Gastroesophageal sphincter (tissue), 4 donors: ENCODE results near the gene TXNRD1. TPM values are rescaled to one million over a fixed set of nuclear protein-coding genes. Genes with fewer than 3 reads are reported as not detected.

Source experiments
- ATAC-seq: fragments of 150-250 bp; one replicate; pipeline ENCODE4 v1.9.1; 2016; ENCODE audit warnings: mild to moderate bottlenecking, moderate library complexity
- H3K27ac ChIP-seq, 4 donors: fragments of 200-600 bp; sonication (generic) in 3 of 4; 1 replicate in 3 of 4; 2 replicates in 1 of 4; pipeline ENCODE4 v1.5.1; 2016 to 2019
- H3K27me3 ChIP-seq: fragments of 200-600 bp; sonication (generic); one replicate; pipeline ENCODE4 v1.5.1; 2019
- H3K36me3 ChIP-seq, 2 donors: fragments of 200-600 bp; sonication (generic); one replicate each; pipeline ENCODE4 v1.5.1; 2019; ENCODE audit warnings: control low read depth in 1 of 2
- H3K4me1 ChIP-seq, 3 donors: fragments of 200-600 bp; sonication (generic); 1 replicate in 2 of 3; 2 replicates in 1 of 3; pipeline ENCODE4 v1.5.1; 2016 to 2019; ENCODE audit warnings: control low read depth in 2 of 3
- H3K4me3 ChIP-seq, 2 donors: fragments of 200-600 bp; sonication (generic); one replicate each; pipeline ENCODE4 v1.5.1; 2019; ENCODE audit warnings: mild to moderate bottlenecking in 1 of 2, moderate library complexity in 1 of 2
- H3K9me3 ChIP-seq, 3 donors: fragments of 200-600 bp; sonication (generic); one replicate each; pipeline ENCODE4 v1.5.1; 2017 to 2019; ENCODE audit warnings: control low read depth in 2 of 3
- CTCF ChIP-seq, 4 experiments: fragments of 200-600 bp in 2 of 4; fragments of 450-650 bp in 2 of 4; sonication (generic) in 1 of 4; IDR thresholded peaks; one replicate each; pipeline ENCODE4 v1.5.1; 2017 to 2019; ENCODE audit warnings: antibody characterized with exemption in 4 of 4, mild to moderate bottlenecking in 2 of 4, moderate library complexity in 2 of 4
- EP300 ChIP-seq: sonication (generic); formaldehyde crosslinking; IDR thresholded peaks from one replicate; pipeline ENCODE4 v1.6.1; 2017; ENCODE audit warnings: antibody characterized with exemption, mild to moderate bottlenecking
- POLR2A ChIP-seq, 2 donors: fragments of 450-650 bp; IDR thresholded peaks; one replicate each; pipeline ENCODE4 v1.6.1; 2017; ENCODE audit warnings: antibody characterized with exemption in 2 of 2, mild to moderate bottlenecking in 2 of 2, moderate library complexity in 1 of 2
- POLR2AphosphoS5 ChIP-seq: sonication (generic); formaldehyde crosslinking; IDR thresholded peaks from one replicate; pipeline ENCODE4 v1.6.1; 2017; ENCODE audit warnings: antibody characterized with exemption
- WGBS, 2 donors: methylation state at CpG; one replicate each; pipeline ENCODE4 v1.1.5; 2018; ENCODE audit warnings: low coverage in 1 of 2; 5-methylcytosine and 5-hydroxymethylcytosine counted together
- total RNA-seq, 4 donors: library from RNA; depleted of rRNA; stranded (reverse); fragments of >200 nt; gene quantifications; one replicate each; pipeline ENCODE4 v1.1.0, GENCODE V29; 2016

TXNRD1 gene
- total RNA-seq, 4 donors from 2014 or later, result 230 to 458 (median 305) TPM

DNA sequence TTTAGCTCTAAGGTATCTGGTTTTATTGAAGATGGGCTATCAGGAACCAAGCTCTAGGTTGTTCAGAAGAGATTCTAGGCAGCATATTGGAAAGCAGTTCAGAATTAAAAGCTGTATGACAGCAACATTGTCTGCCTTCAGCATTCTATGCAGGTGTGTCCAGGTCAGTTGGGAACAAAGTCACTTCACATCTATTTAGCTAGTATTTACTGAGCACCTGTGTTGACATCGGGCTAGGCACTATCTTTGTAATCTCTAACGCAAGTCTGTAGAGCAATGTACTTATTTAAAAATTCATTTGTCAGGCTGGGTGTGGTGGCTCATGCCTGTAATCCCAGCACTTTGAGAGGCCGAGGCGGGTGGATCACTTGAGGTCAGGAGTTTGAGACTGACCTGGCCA is 81.1 kb downstream of the TXNRD1 start:
- peak overlapping the region in 1 of 4 donors; percentile 57 for H3K27ac ChIP-seq
- WGBS, 2 donors, result 60 to 86% methylated on average over 1 to 3 of the region's 4 CpGs
- peaks cover 0 to 74% of the 10 kb centered on the region in 2 donors for H3K36me3 ChIP-seq
- H3K27me3 ChIP-seq, result no peaks in the 10 kb centered on the region
- H3K4me3 ChIP-seq, result no peak overlapping the region
- H3K4me1 ChIP-seq, result peaks cover 0 to 99% (median 19%) of the 10 kb centered on the region in 3 donors
- ATAC-seq, result no peak
- no peaks in the 10 kb centered on the region for H3K9me3 ChIP-seq
- TF ChIP-seq POLR2AphosphoS5 (no peak), POLR2A (IDR thresholded peaks at IDR 0.05) (no peak)

DNA sequence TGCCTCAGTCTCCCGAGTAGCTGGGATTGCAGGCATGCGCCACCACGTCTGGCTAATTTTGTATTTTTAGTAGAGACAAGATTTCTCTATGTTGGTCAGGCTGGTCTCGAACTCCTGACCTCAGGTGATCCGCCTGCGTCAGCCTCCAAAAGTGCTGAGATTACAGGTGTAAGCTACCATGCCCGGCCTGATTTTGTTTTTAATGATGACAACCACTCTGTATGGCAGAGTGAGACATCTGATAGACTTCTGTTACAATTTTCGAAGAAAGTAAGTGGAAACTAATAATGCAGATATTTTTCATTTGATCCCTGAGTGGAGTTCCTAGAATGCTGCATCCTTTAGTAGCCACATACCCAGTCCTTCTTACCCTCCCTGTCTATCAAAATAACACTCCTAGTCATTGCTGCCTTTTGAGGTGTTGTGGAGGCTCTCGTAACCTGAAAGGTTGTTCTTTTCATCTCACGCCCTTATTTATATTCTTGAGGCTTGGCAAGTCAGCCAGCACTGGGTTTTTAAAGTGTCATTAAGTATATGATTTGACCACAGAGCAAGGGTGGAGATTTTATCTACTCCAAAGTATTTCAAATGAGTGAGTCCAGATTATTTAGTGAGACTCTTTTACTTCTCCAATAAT is 82.0 kb downstream of the TXNRD1 start:
- Histone ChIP-seq H3K4me1 (peaks cover under 1 to 99% (median 19%) of the 10 kb centered on the region in 3 donors), H3K27me3 (no peaks in the 10 kb centered on the region), H3K4me3 (no peak overlapping the region), H3K27ac (peak overlapping the region in 2 of 4 donors; percentile 32 to 57), H3K9me3 (no peaks in the 10 kb centered on the region), H3K36me3 (peaks cover 0 to 65% of the 10 kb centered on the region in 2 donors)
- no peak for ATAC-seq
- TF ChIP-seq CTCF (IDR thresholded peaks at IDR 0.05), result no peak
- TF ChIP-seq POLR2AphosphoS5, result no peak
- no peak for TF ChIP-seq EP300
- no peak for TF ChIP-seq POLR2A (IDR thresholded peaks at IDR 0.05)
- WGBS, 2 donors, result 65 to 70% methylated on average over 6 to 10 of the region's 10 CpGs

DNA sequence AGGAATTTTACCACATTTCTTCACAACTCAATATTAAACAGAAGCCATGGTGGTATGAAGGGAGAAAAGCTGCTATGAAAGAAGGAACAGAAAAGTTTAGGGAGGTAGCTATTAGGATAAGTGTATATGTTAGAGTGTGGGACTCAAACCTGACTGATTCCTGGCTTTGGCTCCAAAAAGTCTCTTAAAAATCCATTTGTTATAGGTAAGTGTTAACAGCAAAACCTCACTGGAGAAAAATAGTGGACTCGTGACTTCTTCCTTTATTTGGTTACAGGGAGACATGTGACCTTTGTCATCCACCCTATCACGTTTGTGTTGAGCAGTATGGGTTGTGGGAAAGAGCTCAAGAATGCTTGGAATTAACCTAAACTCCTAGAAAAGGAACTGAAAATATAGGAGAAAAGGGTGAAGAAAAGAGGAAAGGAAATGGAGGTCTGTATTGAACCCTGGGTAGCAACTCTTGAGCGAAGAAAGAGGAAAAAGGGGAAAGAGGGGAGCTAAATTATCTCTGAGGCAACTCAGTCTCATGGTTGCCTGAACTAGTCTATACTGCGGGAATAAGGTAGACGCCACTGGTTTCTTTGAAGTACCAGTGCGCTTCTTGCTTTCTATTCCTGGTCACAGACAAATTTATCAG is 84.4 kb downstream of the TXNRD1 start:
- ATAC-seq, result no peak
- Histone ChIP-seq H3K4me1 (peaks cover 6 to 95% (median 15%) of the 10 kb centered on the region in 3 donors), H3K9me3 (no peaks in the 10 kb centered on the region), H3K27ac (peak overlapping the region in 2 of 4 donors; percentile 48 to 57), H3K27me3 (no peaks in the 10 kb centered on the region), H3K4me3 (no peak overlapping the region), H3K36me3 (peaks cover 0 to 42% of the 10 kb centered on the region in 2 donors)
- 61 to 63% methylated on average over 6 of the region's 6 CpGs for WGBS, 2 donors
- no peak for TF ChIP-seq EP300

DNA sequence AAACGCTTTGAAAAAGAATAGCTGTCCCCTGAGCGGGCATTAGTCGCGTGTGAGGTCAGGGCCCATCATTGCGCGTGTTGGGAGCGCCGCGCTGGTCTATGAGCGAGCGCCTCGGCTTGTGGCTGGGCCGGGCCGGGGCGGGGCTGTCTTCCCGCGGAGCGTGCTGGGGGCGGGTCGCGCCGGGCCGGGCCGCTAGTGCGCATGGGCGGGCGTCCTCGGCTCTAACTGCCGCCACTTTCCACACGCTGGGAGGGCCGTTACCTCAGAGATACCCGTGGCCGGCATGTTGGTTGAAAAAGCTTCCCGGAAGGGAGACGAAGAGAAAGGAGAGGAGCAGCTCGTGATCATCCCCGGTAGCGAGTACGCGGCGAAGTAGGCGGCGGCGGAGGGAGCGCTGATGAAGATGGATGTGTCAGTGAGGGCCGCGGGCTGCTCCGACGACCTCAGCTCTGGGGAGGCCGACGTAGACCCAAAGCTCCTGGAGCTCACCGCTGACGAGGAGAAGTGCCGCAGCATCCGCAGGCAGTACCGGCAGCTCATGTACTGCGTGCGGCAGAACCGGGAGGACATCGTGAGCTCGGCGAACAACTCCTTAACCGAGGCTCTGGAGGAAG is 88.1 kb downstream of the TXNRD1 start, which contains the start of gene EID3:
Gene EID3, plus strand, starts transcription at position 202 of the 614 bp plus-strand sequence. Its CDS starts 196 bp downstream, at position 398.
- no CpG with 5 or more reads among the region's 63 CpGs for WGBS, 2 donors
- Histone ChIP-seq H3K9me3 (no peaks in the 10 kb centered on the region), H3K4me1 (peaks cover 16 to 91% (median 20%) of the 10 kb centered on the region in 3 donors), H3K36me3 (peaks cover 0 to 5% of the 10 kb centered on the region in 2 donors), H3K27me3 (no peaks in the 10 kb centered on the region), H3K4me3 (peak within 1 kb of the TSS; percentile 26 to 56), H3K27ac (peak within 1 kb of the TSS; percentile 27 to 86 (median 85))
- TF ChIP-seq POLR2A (IDR thresholded peaks at IDR 0.05) (peak; percentile 4 to 22), CTCF (IDR thresholded peaks at IDR 0.05) (no peak), EP300 (no peak), POLR2AphosphoS5 (peak; percentile 30)
- ATAC-seq, result peak; percentile 97

GRCh38 chr12:104304261-104305009 is 88.9 kb downstream of the TXNRD1 start:
- H3K4me3 ChIP-seq, result peak overlapping the region; percentile 26 to 56
- H3K4me1 ChIP-seq, result peaks cover 16 to 89% (median 20%) of the 10 kb centered on the region in 3 donors
- H3K27me3 ChIP-seq, result no peaks in the 10 kb centered on the region
- ATAC-seq, result no peak
- peak overlapping the region in 3 of 4 donors; percentile 85 to 86 (median 85) for H3K27ac ChIP-seq
- TF ChIP-seq CTCF (IDR thresholded peaks at IDR 0.05), result no peak
- TF ChIP-seq POLR2AphosphoS5, result no peak
- no peak for TF ChIP-seq EP300
- no peaks in the 10 kb centered on the region for H3K9me3 ChIP-seq
- H3K36me3 ChIP-seq, result peaks cover 0 to 1% of the 10 kb centered on the region in 2 donors
- 50 to 68% methylated on average over 10 of the region's 10 CpGs for WGBS, 2 donors
